ENCODE data around the gene RABL6.

The RABL6 gene

DNA sequence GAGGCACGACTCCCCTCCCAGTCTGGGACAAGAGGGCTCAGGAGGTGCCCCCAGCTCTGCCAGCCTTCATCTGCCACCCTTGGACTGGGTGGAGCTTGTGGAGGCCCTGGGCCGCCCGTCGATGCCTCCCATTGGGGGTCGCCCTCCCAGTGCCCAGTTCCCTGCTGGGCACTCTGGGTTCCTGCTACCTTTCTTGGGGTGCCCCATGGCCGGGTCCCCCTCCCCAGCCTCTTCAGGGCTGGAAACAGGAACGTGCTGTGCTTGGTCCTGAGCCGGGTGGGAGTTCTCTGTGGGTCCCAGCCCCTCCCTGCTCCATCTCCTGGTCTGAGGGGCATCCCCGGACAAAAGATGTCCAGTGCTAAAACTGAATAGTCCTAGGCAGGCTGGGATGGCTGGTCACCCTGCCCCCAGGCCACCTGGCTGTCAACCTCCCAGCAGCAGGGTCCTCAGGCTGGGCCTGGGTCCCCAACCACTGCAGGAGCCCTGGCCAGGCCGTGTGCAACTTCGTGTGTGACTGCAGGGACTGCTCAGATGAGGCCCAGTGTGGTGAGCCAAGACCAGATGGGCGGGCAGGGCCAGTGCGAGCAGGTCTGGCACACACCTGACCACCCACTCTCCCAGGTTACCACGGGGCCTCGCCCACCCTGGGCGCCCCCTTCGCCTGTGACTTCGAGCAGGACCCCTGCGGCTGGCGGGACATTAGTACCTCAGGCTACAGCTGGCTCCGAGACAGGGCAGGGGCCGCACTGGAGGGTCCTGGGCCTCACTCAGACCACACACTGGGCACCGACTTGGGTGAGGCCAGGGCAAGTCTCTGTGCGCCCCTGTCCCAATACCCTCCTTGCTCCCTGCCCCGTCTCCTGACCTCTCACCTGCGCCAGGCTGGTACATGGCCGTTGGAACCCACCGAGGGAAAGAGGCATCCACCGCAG, 45.2 kb downstream of the RABL6 start:
- no peak for FAIRE-seq
- TF ChIP-seq, protein P1, sequence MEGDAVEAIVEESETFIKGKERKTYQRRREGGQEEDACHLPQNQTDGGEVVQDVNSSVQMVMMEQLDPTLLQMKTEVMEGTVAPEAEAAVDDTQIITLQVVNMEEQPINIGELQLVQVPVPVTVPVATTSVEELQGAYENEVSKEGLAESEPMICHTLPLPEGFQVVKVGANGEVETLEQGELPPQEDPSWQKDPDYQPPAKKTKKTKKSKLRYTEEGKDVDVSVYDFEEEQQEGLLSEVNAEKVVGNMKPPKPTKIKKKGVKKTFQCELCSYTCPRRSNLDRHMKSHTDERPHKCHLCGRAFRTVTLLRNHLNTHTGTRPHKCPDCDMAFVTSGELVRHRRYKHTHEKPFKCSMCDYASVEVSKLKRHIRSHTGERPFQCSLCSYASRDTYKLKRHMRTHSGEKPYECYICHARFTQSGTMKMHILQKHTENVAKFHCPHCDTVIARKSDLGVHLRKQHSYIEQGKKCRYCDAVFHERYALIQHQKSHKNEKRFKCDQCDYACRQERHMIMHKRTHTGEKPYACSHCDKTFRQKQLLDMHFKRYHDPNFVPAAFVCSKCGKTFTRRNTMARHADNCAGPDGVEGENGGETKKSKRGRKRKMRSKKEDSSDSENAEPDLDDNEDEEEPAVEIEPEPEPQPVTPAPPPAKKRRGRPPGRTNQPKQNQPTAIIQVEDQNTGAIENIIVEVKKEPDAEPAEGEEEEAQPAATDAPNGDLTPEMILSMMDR (IDR thresholded peaks at IDR 0.05; ENCODE audit: insufficient read depth, missing control alignments), result no peak
- DNase-seq (ENCODE audit: insufficient read length, low spot score), result no peak

DNA sequence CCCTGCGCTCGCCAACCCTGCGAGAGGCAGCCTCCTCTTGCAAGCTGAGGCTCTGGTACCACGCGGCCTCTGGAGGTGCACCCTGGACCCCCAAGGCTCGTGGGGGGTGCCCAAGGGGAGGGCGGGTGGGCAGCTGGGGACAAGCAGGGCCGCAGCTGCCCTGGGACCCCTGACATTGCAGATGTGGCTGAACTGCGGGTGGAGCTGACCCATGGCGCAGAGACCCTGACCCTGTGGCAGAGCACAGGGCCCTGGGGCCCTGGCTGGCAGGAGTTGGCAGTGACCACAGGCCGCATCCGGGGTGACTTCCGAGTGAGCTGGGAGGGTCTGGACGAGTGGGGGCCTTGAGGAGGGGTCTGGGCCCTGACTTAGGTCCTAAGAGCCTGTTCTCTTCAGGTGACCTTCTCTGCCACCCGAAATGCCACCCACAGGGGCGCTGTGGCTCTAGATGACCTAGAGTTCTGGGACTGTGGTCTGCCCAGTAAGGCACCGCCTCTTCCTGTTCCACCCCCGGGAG, 45.9 kb downstream of the RABL6 start:
- DNase-seq (ENCODE audit: insufficient read length, low spot score) (no peak), FAIRE-seq (no peak)
- TF ChIP-seq, protein P1 (IDR thresholded peaks at IDR 0.05; ENCODE audit: insufficient read depth, missing control alignments), result no peak

DNA sequence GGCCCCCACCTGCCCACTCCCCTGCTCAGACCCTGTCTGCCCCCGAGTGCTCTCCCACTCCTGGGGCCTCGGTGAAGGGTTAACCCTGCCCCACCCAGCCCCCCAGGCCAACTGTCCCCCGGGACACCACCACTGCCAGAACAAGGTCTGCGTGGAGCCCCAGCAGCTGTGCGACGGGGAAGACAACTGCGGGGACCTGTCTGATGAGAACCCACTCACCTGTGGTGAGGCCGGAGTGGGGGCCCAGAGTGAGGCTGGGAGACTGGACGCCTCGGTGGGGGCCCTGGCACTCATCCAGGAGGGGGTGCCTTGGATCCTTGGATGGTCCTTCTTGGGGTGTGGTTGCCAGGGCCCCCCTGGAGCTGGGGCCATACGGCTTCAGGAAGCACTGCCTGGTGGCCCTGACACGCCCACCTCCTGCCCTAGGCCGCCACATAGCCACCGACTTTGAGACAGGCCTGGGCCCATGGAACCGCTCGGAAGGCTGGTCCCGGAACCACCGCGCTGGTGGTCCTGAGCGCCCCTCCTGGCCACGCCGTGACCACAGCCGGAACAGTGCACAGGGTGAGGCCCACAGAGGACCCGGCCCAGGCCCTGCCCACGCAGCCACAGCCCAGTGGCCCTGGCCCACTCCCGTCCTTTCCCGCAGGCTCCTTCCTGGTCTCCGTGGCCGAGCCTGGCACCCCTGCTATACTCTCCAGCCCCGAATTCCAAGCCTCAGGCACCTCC, 46.5 kb downstream of the RABL6 start:
- FAIRE-seq, result no peak
- TF ChIP-seq, protein P1 (IDR thresholded peaks at IDR 0.05; ENCODE audit: insufficient read depth, missing control alignments), result no peak
- no peak for DNase-seq (ENCODE audit: insufficient read length, low spot score)

DNA sequence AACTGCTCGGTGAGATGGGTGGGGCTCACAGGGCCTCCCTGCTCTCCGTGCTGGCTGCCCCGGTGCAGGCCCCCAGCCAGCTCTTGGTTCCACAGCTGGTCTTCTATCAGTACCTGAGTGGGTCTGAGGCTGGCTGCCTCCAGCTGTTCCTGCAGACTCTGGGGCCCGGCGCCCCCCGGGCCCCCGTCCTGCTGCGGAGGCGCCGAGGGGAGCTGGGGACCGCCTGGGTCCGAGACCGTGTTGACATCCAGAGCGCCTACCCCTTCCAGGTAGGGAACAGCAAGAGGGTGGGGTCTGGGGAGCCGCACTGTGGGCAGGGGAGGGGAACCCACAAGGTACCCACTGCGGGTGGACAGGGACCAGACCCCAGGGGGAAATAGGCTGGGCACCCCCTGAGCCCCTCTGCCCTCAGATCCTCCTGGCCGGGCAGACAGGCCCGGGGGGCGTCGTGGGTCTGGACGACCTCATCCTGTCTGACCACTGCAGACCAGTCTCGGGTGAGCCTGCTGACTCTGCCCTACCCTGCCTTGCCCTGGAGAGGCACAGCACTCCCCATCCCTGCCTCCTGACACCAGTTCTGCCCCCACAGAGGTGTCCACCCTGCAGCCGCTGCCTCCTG, 47.2 kb downstream of the RABL6 start:
- TF ChIP-seq, protein P1 (IDR thresholded peaks at IDR 0.05; ENCODE audit: insufficient read depth, missing control alignments), result no peak
- FAIRE-seq, result no peak
- DNase-seq (ENCODE audit: insufficient read length, low spot score), result no peak

DNA sequence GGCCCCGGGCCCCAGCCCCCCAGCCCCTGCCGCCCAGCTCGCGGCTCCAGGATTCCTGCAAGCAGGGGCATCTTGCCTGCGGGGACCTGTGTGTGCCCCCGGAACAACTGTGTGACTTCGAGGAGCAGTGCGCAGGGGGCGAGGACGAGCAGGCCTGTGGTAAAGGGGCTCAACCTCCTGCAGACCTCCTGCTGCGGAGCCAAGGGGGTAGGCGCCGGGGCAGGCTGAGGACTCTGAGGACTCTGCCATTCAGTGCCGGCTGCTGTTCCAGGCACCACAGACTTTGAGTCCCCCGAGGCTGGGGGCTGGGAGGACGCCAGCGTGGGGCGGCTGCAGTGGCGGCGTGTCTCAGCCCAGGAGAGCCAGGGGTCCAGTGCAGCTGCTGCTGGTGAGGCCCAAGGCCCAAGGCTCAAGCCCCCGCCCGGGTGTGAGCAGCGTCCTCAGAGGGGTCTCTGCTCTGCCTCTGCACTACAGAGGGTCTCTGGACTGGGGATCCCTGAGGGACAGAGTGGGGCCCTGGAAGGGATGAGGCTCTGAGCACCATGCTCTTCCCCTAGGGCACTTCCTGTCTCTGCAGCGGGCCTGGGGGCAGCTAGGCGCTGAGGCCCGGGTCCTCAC, 47.8 kb downstream of the RABL6 start:
- DNase-seq (ENCODE audit: insufficient read length, low spot score) (no peak), FAIRE-seq (no peak)
- TF ChIP-seq, protein P1 (IDR thresholded peaks at IDR 0.05; ENCODE audit: insufficient read depth, missing control alignments), result no peak

DNA sequence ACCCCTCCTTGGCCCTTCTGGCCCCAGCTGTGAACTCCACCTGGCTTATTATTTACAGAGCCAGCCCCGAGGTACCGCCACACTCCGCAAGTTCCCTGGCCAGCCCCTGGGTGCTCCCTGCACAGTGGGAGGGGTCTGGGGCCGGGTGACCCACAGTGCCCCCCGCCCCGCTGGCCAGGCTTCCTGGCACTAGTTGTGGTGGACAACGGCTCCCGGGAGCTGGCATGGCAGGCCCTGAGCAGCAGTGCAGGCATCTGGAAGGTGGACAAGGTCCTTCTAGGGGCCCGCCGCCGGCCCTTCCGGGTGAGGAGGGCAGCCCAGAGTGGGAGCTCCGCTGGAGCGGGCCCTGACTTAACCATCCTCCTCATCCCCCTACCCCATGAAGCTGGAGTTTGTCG, 48.3 kb downstream of the RABL6 start:
- FAIRE-seq (no peak), DNase-seq (ENCODE audit: insufficient read length, low spot score) (no peak)
- TF ChIP-seq, protein P1 (IDR thresholded peaks at IDR 0.05; ENCODE audit: insufficient read depth, missing control alignments), result no peak

All from D721Med (cell line).